ENCODE results near the gene RMI2.
"Not testable (repeated sequence)": the region's sequence is repeated elsewhere in the genome, so short reads cannot be mapped to it uniquely, and the experiment has no call there.

The RMI2 gene

DNA sequence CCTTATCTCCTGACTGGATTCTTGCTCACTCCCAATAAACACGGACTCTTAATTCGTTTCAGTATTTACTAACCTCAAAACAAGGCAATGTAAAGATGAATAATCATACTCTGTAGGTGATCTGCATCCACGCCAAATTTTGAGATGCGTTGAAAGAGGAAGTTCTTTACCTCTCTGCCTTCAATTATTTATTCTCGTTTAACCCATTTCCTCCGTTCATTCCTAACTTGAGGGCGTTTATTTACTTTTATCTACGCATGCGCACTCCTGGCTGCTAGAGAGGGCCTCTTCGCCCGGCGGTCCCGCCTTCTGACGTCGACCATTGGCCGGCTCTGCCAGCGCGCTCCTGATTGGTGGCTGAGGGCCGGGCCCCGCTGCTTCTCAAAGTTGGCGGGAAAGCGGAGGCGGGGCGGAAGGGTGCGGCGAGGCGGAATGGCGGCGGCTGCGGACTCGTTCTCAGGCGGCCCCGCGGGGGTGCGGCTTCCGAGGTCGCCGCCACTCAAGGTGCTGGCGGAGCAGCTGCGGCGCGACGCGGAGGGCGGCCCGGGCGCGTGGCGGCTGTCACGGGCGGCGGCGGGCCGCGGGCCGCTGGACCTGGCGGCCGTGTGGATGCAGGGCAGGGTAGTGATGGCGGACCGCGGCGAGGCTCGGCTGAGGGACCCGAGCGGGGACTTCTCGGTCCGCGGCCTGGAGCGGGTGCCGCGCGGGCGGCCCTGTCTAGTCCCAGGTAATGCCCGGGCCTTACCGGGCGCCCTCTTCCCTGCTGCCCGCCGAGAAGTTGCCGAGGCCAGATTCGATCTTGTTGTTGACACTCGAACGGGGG is at the start of gene RMI2:
Gene RMI2, plus strand, starts transcription at position 420 of the 823 bp plus-strand sequence. Its CDS starts 13 bp downstream, at position 433.
- DNase-seq: peak; percentile 98

- no peak for DNase-seq
Observed at GRCh38 chr16:11295672-11296071, 49.6 kb upstream of the RMI2 start.

- DNase-seq: no peak
Observed at GRCh38 chr16:11296351-11296705, 48.9 kb upstream of the RMI2 start.

- no peak for DNase-seq
Observed at GRCh38 chr16:11296706-11297491, 48.4 kb upstream of the RMI2 start.

GRCh38 chr16:11297492-11298142 is 47.6 kb upstream of the RMI2 start:
- DNase-seq: peak; percentile 78

- no peak for DNase-seq
Observed at GRCh38 chr16:11298143-11298900, 46.9 kb upstream of the RMI2 start.

DNA sequence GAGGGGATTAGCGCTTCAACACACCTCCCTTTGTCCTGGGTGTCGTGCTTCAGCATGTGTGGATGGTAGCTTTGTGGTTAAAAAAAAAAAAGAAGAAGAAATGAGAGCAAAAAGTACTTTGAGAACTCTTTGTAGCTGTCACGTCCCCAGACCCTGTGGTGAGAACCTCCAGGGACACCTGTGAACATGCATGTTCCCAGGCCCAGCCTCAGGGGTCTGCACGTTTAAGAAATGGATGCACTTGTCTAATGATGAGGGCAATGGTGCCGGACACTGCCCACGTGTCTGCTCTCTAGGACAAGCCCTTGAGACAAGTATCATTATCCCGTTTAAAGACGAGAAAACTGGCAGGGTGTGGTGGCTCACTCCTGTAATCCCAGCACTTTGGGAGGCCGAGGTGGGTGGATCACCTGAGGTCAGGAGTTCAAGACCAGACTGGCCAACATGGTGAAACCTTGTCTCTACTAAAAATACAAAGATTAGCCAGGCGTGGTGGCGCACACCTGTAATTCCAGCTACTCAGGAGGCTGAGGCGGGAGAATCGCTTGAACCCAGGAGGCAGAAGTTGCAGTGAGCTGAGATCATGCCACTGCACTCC is 46.2 kb upstream of the RMI2 start:
- DNase-seq: not testable (repeated sequence)

DNA sequence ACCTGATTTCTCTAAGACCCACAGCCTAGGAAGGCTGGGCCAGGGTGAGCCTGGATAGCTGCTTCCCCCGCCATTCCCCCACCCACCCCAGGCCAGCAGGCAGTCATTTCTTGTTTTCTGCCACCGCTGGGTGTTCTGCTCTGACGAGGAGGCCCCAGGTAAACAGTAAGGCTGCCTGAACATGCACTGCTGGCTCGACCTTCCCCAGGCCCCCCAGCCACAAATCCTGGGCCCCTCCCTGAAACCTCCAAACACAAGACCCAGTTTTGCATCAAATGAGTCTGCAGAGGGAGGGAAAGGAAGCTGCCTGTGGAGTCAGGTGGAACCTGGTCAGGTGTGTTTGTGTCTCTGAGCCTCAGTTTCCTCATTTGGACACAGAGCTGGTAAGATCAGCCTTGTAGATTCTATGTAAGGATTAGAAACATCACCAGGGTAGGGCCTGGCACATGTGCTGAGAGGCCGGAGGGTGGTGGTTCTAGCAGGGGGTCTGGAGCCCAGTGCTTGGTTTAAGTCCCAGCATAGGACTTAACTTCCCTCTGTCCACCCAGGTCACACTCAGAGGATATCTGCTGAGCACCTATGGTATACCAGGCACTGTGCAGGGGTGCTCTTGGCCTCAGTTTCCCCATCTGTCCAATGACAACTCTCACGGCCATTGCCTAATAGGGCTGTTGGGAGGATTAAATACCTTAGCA is 45.2 kb upstream of the RMI2 start:
- DNase-seq: no peak

GRCh38 chr16:11300560-11300892 is 44.7 kb upstream of the RMI2 start:
- no peak for DNase-seq

DNA sequence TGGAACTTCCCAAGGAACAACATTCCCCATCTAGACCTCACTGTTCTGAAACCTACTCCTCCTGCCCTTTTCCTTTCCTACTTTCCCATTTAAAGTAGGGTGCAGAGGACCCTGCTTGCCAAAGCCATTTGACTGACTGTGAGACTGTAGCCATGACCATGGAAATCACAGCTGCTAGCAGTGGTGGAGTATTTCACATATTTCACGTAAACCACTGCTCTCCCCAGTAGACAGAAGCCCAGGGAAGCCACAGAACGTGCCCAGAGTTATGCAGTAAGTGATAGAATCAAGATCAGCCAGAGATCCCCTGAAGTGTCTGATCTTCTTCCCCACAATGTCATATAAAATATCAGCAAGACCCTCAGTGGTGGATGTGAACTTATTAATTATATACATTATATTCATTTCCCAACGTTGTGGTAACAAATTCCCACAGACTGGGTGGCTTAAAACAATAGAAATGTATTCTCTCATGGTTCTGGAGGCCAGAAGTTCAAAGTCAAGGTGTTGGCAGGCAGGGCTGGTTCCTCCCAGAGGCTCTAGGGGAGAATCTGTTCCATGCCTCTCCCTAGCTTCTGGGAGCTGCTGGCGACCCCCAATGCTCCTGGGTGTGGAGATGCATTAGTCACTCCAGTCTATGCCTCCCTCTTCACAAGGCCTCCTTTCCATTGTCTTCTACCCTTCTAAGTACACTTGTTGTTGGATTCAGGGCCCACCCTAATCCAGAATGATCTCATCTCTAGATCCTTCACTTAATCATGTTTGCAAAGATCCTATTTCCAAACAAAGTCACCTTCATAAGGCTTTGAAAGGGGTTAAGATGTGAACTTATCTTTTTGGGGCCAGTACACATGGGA is 43.4 kb upstream of the RMI2 start:
- DNase-seq: no peak

DNA sequence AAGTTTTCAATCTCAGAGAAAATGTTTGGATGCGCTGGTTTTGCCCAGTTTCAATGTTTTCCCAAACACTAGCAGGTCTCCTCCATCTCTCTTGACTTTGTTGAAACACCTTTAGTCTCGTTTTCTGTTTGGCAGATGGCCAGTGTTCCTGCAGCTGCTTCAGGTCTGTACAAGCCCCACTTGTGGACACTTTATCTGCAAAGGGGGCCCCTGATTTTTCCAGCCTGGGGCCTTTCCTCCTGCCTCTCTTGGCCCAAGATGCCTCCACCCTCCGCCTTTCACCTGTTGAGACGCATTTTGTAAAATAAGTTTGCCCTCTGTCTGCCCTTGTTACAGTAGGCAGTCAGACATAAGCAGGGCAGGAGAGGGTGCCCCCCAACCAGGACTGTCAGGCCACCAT is 42.3 kb upstream of the RMI2 start:
- DNase-seq: no peak

GRCh38 chr16:11303405-11304138 is 41.7 kb upstream of the RMI2 start:
- no peak for DNase-seq

GRCh38 chr16:11306381-11306780 is 38.9 kb upstream of the RMI2 start:
- no peak for DNase-seq

DNA sequence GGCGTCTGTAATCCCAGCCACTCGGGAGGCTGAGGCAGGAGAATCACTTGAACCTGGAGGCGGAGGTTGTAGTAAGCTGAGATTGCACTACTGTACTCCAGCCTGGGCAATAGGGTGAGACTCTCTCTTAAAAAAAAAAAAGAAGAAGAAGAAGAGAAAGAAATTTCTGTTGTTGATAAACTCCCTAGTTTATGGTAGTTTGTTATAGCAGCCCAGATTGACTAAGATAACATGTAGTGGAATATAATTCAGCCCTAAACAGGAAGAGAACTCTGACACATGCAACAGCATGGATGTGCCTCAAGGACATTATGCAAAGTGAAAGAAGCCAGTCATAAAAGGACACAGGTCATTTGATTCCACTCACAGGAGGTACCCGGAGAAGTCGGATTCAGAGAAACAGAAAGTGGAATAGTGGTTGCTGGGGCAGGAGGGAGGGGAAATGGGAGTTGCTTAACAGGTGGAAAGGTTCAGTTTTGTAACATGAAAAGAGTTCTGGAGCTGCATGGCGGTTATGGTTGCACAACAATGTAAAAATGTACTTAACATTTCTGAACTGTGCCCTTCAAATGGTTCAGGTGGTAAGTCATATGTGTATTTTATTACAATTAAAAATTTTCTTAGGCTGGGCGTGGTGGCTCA is 38.1 kb upstream of the RMI2 start:
- no peak for DNase-seq

GRCh38 chr16:11307639-11308492 is 37.4 kb upstream of the RMI2 start:
- no peak for DNase-seq

DNA sequence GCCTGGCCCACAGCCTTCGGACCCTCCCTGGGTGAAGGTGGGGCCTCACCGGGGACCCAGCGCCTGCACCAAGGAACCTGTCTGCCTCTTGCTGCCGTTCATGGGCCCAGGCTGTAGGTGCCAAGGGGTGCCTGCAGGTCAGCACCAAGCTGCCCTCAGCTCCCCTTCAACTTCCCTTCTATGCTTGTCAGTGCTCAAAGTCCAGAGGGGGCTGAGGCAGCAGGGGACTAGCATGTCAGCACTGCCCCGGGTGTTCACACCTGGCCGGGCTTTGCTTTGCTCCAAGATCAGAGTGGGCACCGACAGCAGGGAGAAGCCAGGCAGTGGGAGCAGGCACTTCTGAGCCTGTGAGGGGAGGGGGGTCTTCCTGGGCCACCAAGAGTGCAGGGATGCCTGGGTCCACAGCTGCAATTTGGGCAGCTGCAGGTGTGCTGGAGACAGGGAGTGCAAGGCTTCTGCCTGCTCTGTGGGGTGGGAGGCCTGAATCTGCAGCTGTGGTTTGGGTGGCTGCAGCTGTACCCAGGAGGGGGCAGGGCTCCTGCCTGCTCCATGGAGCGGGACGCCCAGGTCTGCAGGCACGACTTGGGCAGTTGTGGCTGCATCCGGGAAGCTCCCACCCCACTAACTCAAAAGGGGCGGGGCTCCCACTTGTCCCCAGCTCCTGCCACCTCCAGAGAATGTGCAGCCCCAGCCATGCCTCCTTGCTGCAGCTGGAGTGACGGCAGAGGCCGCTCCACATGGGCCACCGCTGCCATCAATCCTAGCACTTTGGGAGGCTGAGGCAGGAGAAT is 36.6 kb upstream of the RMI2 start:
- no peak for DNase-seq

DNA sequence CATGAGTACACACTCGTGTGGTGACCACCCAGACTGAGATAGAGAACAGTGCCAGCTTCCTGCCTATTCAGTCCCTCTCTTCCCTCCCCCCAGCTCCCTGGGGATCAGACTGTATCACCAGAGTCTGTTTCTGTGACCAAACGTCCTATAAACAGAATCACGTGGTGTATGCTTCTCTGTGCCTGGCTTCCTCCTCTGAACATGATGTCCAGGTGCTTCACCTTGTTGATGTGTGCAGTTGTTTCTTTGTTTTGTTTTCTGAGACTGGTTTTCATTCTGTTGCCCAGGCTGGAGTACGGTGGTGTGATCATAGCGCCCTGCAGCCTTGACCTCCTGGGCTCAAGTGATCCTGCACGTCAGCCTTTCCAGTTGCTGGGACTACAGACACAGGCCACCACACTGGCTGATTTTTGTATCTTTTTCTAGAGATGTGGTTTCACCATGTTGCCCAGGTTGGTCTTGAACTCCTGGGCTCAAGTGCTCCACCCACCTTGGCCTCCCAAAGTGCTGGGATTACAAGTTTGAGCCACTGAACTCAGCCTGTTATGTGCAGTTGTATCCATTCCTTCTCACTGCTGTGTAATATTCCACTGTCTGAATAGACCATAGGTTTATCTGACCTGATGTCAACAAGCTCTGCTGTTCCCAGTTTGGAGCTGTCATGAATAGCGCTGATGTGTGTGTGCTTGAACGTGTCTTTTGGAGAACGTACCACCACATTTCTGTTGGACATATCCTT is 35.2 kb upstream of the RMI2 start:
- no peak for DNase-seq

All from midbrain (tissue), 1 donor.